ENCODE measurements around the gene GSTT4. TPM values are rescaled to one million over a fixed set of nuclear protein-coding genes. Genes with fewer than 3 reads are reported as not detected.

Gene GSTT4
- polyA plus RNA-seq (2012; rRNA removed) = not detected in 2 replicates
- not detected in 2 replicates for polyA plus RNA-seq (2012; cell fraction: cytosol; rRNA removed)
- not detected in 2 replicates for polyA plus RNA-seq (2012; cell fraction: nucleus; rRNA removed)

DNA sequence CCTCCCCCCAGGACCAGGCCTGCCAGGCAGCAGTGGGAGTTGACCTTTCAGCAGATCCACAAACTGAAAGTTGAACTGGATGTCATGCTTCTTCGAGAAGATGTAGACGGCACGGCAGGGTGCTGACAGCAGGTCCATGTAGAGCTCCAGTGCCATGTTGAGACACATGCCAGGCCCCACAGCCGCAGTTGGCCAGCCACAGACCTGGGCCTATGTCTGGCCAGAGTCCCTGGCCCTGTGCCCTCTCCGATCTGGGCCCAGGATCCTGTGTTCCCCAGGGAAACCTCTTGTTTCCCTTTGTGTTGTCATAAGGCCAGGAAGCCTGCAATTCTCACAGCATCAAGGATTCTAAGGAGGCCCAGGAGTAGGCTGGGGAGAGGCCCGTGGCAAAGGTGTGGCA is at the start of gene GSTT4:
TSS of gene GSTT4 (minus strand) at position 253 of the 400 bp plus-strand sequence. CDS start at position 156, 97 bp downstream.
- Histone ChIP-seq H3F3A (replicated peaks; ENCODE audit: insufficient read depth) (peaks cover under 1% of the 10 kb centered on the region), H3K79me2 (ENCODE audit: insufficient read depth) (no peaks in the 10 kb centered on the region), H3K4me2 (no peak within 1 kb of the TSS), H3K27me3 (ENCODE audit: insufficient read depth) (no peaks in the 10 kb centered on the region), H3K36me3 (replicated peaks in 1 of 2; ENCODE audit: control insufficient read depth in 1 of 2, insufficient read depth in 2 of 2, low read length in 1 of 2) (no peaks in the 10 kb centered on the region), H3K9me3 (no peaks in the 10 kb centered on the region), H3K4me3 (ENCODE audit: low read depth in 2 of 2, low read length in 1 of 2) (no peak within 1 kb of the TSS), H3K27ac (ENCODE audit: low read depth in 2 of 2, low read length in 1 of 2) (no peak within 1 kb of the TSS), H3K9me2 (no peaks in the 10 kb centered on the region), H4K20me1 (ENCODE audit: insufficient read depth) (no peaks in the 10 kb centered on the region), H3K4me1 (ENCODE audit: control insufficient read depth in 1 of 2, insufficient read depth in 2 of 2, low read depth in 1 of 2, low read length in 1 of 2) (peaks cover 0 to 5% of the 10 kb centered on the region in 2 experiments; a peak in 1 of 4 replicates), H3K9ac (no peak within 1 kb of the TSS), H2AFZ (ENCODE audit: low read depth) (no peak within 1 kb of the TSS)
- ChIA-PET CTCF (interaction anchor here (1.3 kb wide), 1 partner anchor 242 kb away, joined by 3 read pairs; no protein-coding TSS in a partner anchor), POLR2A (no interaction called here)
- 71% methylated on average over 6 of the region's 6 CpGs for whole genome bisulfite sequencing (ENCODE audit: low lambda C conversion rate)
- DNase-seq = no peak
- TF ChIP-seq FOSL2 (IDR thresholded peaks at IDR 0.05; ENCODE audit: borderline replicate concordance, low read depth) (no peak), RAD21 (IDR thresholded peaks at IDR 0.05; ENCODE audit: low read length) (no peak), TCF12 (IDR thresholded peaks at IDR 0.05) (no peak), FOXM1 (IDR thresholded peaks at IDR 0.05; ENCODE audit: low read depth) (no peak), GATA2 (CRISPR knock-in tag; IDR thresholded peaks at IDR 0.05) (no peak), TAF1 (IDR thresholded peaks at IDR 0.05; ENCODE audit: borderline replicate concordance, low read depth, low read length) (no peak), TEAD4 (IDR thresholded peaks at IDR 0.05; ENCODE audit: borderline replicate concordance, insufficient read depth) (no peak), RXRA (IDR thresholded peaks at IDR 0.05; ENCODE audit: borderline replicate concordance, low read depth) (no peak), NRF1 (IDR thresholded peaks at IDR 0.05; ENCODE audit: low read depth, low read length) (no peak), FOXJ3 (CRISPR knock-in tag; IDR thresholded peaks at IDR 0.05) (no peak)
- TF ChIP-seq, protein P1, sequence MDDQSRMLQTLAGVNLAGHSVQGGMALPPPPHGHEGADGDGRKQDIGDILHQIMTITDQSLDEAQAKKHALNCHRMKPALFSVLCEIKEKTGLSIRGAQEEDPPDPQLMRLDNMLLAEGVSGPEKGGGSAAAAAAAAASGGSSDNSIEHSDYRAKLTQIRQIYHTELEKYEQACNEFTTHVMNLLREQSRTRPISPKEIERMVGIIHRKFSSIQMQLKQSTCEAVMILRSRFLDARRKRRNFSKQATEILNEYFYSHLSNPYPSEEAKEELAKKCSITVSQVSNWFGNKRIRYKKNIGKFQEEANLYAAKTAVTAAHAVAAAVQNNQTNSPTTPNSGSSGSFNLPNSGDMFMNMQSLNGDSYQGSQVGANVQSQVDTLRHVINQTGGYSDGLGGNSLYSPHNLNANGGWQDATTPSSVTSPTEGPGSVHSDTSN (IDR thresholded peaks at IDR 0.05) = no peak
- TF ChIP-seq, protein P2, sequence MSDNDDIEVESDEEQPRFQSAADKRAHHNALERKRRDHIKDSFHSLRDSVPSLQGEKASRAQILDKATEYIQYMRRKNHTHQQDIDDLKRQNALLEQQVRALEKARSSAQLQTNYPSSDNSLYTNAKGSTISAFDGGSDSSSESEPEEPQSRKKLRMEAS (IDR thresholded peaks at IDR 0.05; ENCODE audit: low read depth) = no peak

DNA sequence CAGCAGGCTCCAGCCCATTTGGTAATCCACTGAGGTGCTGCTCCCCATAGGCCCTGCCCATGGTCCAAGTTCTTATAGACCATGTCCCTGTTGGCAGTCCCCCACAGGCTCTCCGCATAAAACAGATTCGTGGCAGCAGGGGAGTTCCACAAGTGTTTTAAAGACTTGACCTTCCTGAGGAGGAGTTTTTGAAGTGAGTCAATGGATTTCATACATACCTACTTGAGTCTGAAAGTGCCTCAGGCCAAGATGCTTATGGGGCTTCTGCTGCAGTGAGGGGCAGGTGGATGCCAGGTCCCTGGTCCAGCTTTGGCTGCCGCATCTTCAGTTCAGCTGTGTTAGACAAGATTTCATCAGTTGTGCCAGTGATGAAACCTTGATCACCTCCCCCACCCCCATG is 49.1 kb upstream of the GSTT4 start:
- Histone ChIP-seq H3K9me2 (no peaks in the 10 kb centered on the region), H3K27ac (ENCODE audit: low read depth in 2 of 2, low read length in 1 of 2) (no peak overlapping the region), H3K79me2 (ENCODE audit: insufficient read depth) (no peaks in the 10 kb centered on the region), H2AFZ (ENCODE audit: low read depth) (no peak overlapping the region), H3F3A (replicated peaks; ENCODE audit: insufficient read depth) (peaks cover 11% of the 10 kb centered on the region), H3K4me2 (no peak overlapping the region), H3K4me1 (ENCODE audit: control insufficient read depth in 1 of 2, insufficient read depth in 2 of 2, low read depth in 1 of 2, low read length in 1 of 2) (peaks cover 0 to 7% of the 10 kb centered on the region in 2 experiments; a peak in 2 of 4 replicates), H3K27me3 (ENCODE audit: insufficient read depth) (no peaks in the 10 kb centered on the region), H3K4me3 (ENCODE audit: low read depth in 2 of 2, low read length in 1 of 2) (no peak overlapping the region), H3K9ac (no peak overlapping the region), H3K36me3 (replicated peaks in 1 of 2; ENCODE audit: control insufficient read depth in 1 of 2, insufficient read depth in 2 of 2, low read length in 1 of 2) (peaks cover 43 to 67% of the 10 kb centered on the region in 2 experiments), H4K20me1 (ENCODE audit: insufficient read depth) (no peaks in the 10 kb centered on the region), H3K9me3 (no peaks in the 10 kb centered on the region)
- POLR2A ChIA-PET = no interaction called here
- DNase-seq = no peak
- WGBS (ENCODE audit: low lambda C conversion rate) = 90% methylated on average over 2 of the region's 3 CpGs
- TF ChIP-seq GATA2 (CRISPR knock-in tag; IDR thresholded peaks at IDR 0.05) = no peak
- TF ChIP-seq, protein P3, sequence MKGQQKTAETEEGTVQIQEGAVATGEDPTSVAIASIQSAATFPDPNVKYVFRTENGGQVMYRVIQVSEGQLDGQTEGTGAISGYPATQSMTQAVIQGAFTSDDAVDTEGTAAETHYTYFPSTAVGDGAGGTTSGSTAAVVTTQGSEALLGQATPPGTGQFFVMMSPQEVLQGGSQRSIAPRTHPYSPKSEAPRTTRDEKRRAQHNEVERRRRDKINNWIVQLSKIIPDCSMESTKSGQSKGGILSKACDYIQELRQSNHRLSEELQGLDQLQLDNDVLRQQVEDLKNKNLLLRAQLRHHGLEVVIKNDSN (IDR thresholded peaks at IDR 0.05; ENCODE audit: borderline replicate concordance, low read depth) = no peak
- TF ChIP-seq YY1 (IDR thresholded peaks at IDR 0.05; ENCODE audit: low read depth) = no peak
- no peak for TF ChIP-seq RXRA (IDR thresholded peaks at IDR 0.05; ENCODE audit: borderline replicate concordance, low read depth)
- no peak for TF ChIP-seq RAD21 (IDR thresholded peaks at IDR 0.05; ENCODE audit: low read length)
- CTCF ChIA-PET = interaction anchor here (1.0 to 1.1 kb wide), 2 partner anchors 14 to 121 kb away, joined by 3 to 4 read pairs; no protein-coding TSS in a partner anchor
